ENCODE results near the gene CTDSPL. TPM values are rescaled to one million over a fixed set of nuclear protein-coding genes. Genes with fewer than 3 reads are reported as not detected.

Gene CTDSPL
- total RNA-seq, 1 experiment from 2014 or later, result 16.6 TPM

DNA sequence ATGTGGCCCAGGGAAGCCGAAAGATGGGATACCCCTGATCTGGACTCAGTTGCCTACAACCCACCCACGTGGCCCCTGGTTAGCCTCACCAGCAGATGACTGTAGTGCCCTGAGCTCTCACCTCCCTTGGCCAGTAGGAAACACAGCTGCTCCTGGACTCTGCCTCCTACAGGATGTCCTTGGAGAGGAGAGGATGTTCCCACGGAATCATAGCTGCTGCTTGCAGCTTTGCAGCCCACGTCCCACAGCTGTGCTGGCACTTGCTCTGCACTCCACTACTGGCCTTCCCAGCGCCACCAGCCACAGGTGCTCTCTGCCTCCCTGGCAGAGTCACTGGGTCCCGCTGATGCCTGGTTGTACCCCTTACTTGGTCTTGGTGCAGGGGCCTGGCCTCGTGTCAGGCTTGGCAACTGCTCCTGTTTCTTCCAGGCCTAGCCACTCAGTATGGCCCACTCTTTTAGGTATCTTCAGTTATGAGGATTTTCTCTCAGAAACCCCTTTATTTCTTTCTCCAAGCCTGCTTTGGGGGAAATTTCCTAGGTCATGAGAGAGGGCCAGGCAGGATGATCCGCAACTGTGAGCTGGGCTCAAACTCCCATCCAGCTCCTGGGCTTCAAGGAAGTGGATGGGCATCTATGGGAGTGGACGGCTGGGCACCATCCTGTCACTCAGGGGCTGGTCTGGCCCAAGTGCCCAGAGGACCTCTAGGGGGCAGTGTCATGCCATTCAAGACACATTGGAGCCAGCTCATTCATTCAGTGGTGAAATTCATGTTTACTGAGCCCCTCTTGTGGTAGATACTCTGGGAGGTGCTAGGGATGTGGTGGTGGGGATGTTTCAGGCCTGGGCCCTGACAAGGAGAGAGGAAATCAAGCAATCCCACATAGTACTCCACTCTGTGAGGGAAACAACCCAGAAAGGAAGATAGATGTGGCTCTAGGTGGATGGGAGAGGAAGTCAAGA lies 112.7 kb downstream of the CTDSPL start:
- intact Hi-C loops (cut with micrococcal nuclease; ENCODE audit: unreplicated experiment), result no loop called here
- POLR2A ChIA-PET, result no interaction called here

DNA sequence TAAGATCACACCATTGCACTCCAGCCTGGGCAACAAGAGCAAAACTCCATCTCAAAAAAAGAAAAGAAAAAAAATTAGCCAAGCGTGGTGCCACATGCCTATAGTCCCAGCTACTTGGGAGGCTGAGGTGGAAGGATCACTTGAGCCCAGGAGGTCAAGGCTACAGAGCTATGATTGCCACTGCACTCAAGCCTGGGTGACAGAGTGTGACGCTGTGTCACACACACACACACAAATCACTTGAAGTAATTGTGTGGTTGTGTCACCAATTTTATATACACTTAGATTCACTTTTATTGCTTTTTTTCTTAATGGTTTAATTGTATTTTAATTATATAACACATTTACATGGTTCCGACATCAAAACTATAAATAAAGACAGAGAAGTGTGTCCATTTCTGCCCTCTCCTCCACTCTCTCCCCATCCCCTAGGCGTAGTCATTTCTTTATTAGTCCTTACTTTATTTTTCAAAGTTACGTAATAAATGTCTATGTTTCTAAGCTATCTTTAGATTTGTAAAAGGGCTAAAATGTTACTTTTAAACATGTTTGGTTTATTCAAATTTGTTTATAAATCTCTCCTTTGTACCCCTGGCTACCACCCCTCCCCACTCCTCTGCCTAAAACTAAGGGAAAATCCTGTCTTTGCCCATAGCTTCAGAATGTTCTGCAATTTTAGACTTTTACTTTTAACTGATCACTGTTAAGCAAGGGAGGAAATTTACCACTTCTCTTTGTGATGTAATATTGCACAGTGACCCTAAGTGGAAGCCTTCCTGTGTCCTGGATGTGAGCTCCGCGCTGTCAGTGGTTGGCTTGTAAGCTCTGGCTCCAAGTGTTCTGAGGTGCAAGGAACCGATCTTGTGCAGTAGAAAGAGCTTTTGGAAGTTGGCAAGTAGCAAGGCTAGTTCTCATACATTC lies 118.1 kb downstream of the CTDSPL start:
- in situ Hi-C loops (cut with HindIII; ENCODE audit: low pct_unique_long_range_greater_than_20kb, low sequenced_read_pairs), result no loop called here
- ATAC-seq (no peak), DNase-seq (ENCODE audit: low read depth, low spot score) (no peak)
- H3K27ac ChIP-seq (ENCODE audit: low read length), result no peak overlapping the region
- H3K4me3 ChIP-seq (ENCODE audit: low read depth in 2 of 2, low read length in 2 of 2), result no peak overlapping the region
- no peaks in the 10 kb centered on the region for H3K4me1 ChIP-seq (ENCODE audit: control insufficient read depth, insufficient read depth, low read length)
- no peaks in the 10 kb centered on the region for H3K9me3 ChIP-seq (ENCODE audit: control insufficient read depth, insufficient read depth, low read depth, low read length)
- H3K36me3 ChIP-seq (ENCODE audit: control insufficient read depth, insufficient read depth, low read length), result no peaks in the 10 kb centered on the region
- ChIA-PET CTCF (no interaction called here), POLR2A (no interaction called here)
- H3K27me3 ChIP-seq (ENCODE audit: control insufficient read depth, insufficient read depth, low read length), result no peaks in the 10 kb centered on the region
- no TSS peak for BruUV-seq (replicated peaks)
- TF ChIP-seq POLR2AphosphoS5 (IDR thresholded peaks at IDR 0.05; ENCODE audit: low read depth, low read length) (no peak), SIN3A (IDR thresholded peaks at IDR 0.05; ENCODE audit: borderline replicate concordance, insufficient read depth, low read depth, low read length) (no peak)
- TF ChIP-seq, protein P1, sequence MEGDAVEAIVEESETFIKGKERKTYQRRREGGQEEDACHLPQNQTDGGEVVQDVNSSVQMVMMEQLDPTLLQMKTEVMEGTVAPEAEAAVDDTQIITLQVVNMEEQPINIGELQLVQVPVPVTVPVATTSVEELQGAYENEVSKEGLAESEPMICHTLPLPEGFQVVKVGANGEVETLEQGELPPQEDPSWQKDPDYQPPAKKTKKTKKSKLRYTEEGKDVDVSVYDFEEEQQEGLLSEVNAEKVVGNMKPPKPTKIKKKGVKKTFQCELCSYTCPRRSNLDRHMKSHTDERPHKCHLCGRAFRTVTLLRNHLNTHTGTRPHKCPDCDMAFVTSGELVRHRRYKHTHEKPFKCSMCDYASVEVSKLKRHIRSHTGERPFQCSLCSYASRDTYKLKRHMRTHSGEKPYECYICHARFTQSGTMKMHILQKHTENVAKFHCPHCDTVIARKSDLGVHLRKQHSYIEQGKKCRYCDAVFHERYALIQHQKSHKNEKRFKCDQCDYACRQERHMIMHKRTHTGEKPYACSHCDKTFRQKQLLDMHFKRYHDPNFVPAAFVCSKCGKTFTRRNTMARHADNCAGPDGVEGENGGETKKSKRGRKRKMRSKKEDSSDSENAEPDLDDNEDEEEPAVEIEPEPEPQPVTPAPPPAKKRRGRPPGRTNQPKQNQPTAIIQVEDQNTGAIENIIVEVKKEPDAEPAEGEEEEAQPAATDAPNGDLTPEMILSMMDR (IDR thresholded peaks at IDR 0.05), result no peak
- intact Hi-C loops (cut with micrococcal nuclease; ENCODE audit: unreplicated experiment), result no loop called here

More for the DNA sequence above, 112.7 kb downstream of the CTDSPL start:
- Histone ChIP-seq H3K27ac (ENCODE audit: low read length) (no peak overlapping the region), H3K9me3 (ENCODE audit: control insufficient read depth, insufficient read depth, low read depth, low read length) (no peaks in the 10 kb centered on the region), H3K27me3 (ENCODE audit: control insufficient read depth, insufficient read depth, low read length) (no peaks in the 10 kb centered on the region), H3K36me3 (ENCODE audit: control insufficient read depth, insufficient read depth, low read length) (no peaks in the 10 kb centered on the region), H3K4me1 (ENCODE audit: control insufficient read depth, insufficient read depth, low read length) (no peaks in the 10 kb centered on the region), H3K4me3 (ENCODE audit: low read depth in 2 of 2, low read length in 2 of 2) (no peak overlapping the region)
- ATAC-seq (peak; percentile 97), DNase-seq (ENCODE audit: low read depth, low spot score) (peak; percentile 32)
- CTCF ChIA-PET, result interaction anchor here (0.6 to 2.0 kb wide), 4 partner anchors 13 to 282 kb away, joined by 3 to 6 read pairs (median 4); no protein-coding TSS in a partner anchor
- TF ChIP-seq, protein P1 (IDR thresholded peaks at IDR 0.05), result peak; percentile 85
- TF ChIP-seq, protein P2, sequence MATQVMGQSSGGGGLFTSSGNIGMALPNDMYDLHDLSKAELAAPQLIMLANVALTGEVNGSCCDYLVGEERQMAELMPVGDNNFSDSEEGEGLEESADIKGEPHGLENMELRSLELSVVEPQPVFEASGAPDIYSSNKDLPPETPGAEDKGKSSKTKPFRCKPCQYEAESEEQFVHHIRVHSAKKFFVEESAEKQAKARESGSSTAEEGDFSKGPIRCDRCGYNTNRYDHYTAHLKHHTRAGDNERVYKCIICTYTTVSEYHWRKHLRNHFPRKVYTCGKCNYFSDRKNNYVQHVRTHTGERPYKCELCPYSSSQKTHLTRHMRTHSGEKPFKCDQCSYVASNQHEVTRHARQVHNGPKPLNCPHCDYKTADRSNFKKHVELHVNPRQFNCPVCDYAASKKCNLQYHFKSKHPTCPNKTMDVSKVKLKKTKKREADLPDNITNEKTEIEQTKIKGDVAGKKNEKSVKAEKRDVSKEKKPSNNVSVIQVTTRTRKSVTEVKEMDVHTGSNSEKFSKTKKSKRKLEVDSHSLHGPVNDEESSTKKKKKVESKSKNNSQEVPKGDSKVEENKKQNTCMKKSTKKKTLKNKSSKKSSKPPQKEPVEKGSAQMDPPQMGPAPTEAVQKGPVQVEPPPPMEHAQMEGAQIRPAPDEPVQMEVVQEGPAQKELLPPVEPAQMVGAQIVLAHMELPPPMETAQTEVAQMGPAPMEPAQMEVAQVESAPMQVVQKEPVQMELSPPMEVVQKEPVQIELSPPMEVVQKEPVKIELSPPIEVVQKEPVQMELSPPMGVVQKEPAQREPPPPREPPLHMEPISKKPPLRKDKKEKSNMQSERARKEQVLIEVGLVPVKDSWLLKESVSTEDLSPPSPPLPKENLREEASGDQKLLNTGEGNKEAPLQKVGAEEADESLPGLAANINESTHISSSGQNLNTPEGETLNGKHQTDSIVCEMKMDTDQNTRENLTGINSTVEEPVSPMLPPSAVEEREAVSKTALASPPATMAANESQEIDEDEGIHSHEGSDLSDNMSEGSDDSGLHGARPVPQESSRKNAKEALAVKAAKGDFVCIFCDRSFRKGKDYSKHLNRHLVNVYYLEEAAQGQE (IDR thresholded peaks at IDR 0.05; ENCODE audit: insufficient read depth in 1 of 2, low read depth in 2 of 2, low read length in 1 of 2), result no peak
- TF ChIP-seq SIN3A (IDR thresholded peaks at IDR 0.05; ENCODE audit: borderline replicate concordance, insufficient read depth, low read depth, low read length) (no peak), POLR2AphosphoS5 (IDR thresholded peaks at IDR 0.05; ENCODE audit: low read depth, low read length) (no peak), TCF7L2 (IDR thresholded peaks at IDR 0.05; ENCODE audit: low read depth, low read length) (no peak)
- in situ Hi-C loops (cut with HindIII; ENCODE audit: low pct_unique_long_range_greater_than_20kb, low sequenced_read_pairs), result no loop called here
- no TSS peak for BruUV-seq (replicated peaks)
